OCI-LY7 (cell line): ENCODE results near the gene SEC24D. TPM values are rescaled to one million over a fixed set of nuclear protein-coding genes. Genes with fewer than 3 reads are reported as not detected.

Experiments
- BruUV-seq: library from RNA; stranded (reverse); fragments of 400-500 nt; replicated peaks from 2 replicates; lab custom pipeline; 2021; lab: Mats Ljungman, UMichigan
- CTCF ChIA-PET: fragments of 300-600 bp; sonication (Branson Sonifier 250); formaldehyde crosslinking; loops from one replicate; lab custom pipeline; 2022; ENCODE audit warnings: antibody characterized with exemption; ENCODE audit not compliant: unreplicated experiment; lab: Charles Lee
- POLR2A ChIA-PET: fragments of 300-600 bp; sonication (Branson Sonifier 250); formaldehyde crosslinking; loops from one replicate; lab custom pipeline; 2022; ENCODE audit warnings: antibody characterized with exemption; lab: Charles Lee
- DNase-seq: peaks from one replicate; pipeline ENCODE4 v3.0.0-alpha.2; 2015; ENCODE audit warnings: low spot score
- H2AFZ ChIP-seq: fragments of 200-600 bp; sonication (generic), shearing (Covaris generic); 2 replicates; pipeline ENCODE4 v1.6.1; 2014; ENCODE audit warnings: mild to moderate bottlenecking, antibody characterized with exemption, low read length, moderate library complexity
- H3K27ac ChIP-seq: fragments of 200-600 bp; sonication (generic); 2 replicates; pipeline ENCODE4 v1.5.1; 2014; ENCODE audit warnings: mixed run types, low read depth, mild to moderate bottlenecking, moderate library complexity, low read length, inconsistent platforms; ENCODE audit not compliant: poor library complexity, severe bottlenecking
- H3K36me3 ChIP-seq: fragments of 200-600 bp; sonication (generic); 2 replicates; pipeline ENCODE4 v1.6.1; 2014; ENCODE audit warnings: mild to moderate bottlenecking, antibody characterized with exemption, low read length, moderate library complexity, mixed read lengths; ENCODE audit not compliant: insufficient read depth
- H3K4me1 ChIP-seq: fragments of 200-600 bp; sonication (generic); 2 replicates; pipeline ENCODE4 v1.5.1; 2014; ENCODE audit warnings: mild to moderate bottlenecking, low read length; ENCODE audit not compliant: insufficient read depth, poor library complexity, severe bottlenecking
- H3K4me2 ChIP-seq: fragments of 200-600 bp; sonication (generic); 2 replicates; pipeline ENCODE4 v1.6.1; 2014; ENCODE audit warnings: mild to moderate bottlenecking, low read length
- H3K4me3 ChIP-seq: fragments of 200-600 bp; sonication (generic); 2 replicates; pipeline ENCODE4 v1.5.1; 2014; ENCODE audit warnings: mild to moderate bottlenecking, low read depth, low read length; ENCODE audit not compliant: poor library complexity, severe bottlenecking
- H3K79me2 ChIP-seq: fragments of 200-600 bp; sonication (generic); 2 replicates; pipeline ENCODE4 v1.6.1; 2016; ENCODE audit warnings: low read depth, mild to moderate bottlenecking, low read length, moderate library complexity, mixed read lengths; ENCODE audit not compliant: insufficient read depth
- H3K9me2 ChIP-seq: fragments of 200-600 bp; sonication (generic); 2 replicates; pipeline ENCODE4 v1.6.1; 2016; ENCODE audit warnings: mild to moderate bottlenecking, low read length, mixed read lengths; ENCODE audit not compliant: insufficient read depth
- H3K9me3 ChIP-seq: fragments of 200-600 bp; sonication (generic); 2 replicates; pipeline ENCODE4 v1.6.1; 2014; ENCODE audit warnings: mild to moderate bottlenecking, mixed run types, low read length, mixed read lengths
- H4K20me1 ChIP-seq: fragments of 200-600 bp; sonication (generic); 2 replicates; pipeline ENCODE4 v1.6.1; 2014; ENCODE audit warnings: mild to moderate bottlenecking, antibody characterized with exemption, low read length, moderate library complexity, mixed read lengths; ENCODE audit not compliant: insufficient read depth
- EZH2phosphoT487 ChIP-seq: fragments of 200-600 bp; sonication (generic); IDR thresholded peaks from 2 replicates; pipeline ENCODE4 v1.6.1; 2018; ENCODE audit warnings: low read depth, borderline replicate concordance, mild to moderate bottlenecking, mixed run types, antibody characterized with exemption, low read length, moderate library complexity, mixed read lengths
- intact Hi-C: fragments of 100-400 bp; cut with micrococcal nuclease; formaldehyde crosslinking; loops from one replicate; pipeline ENCODE4 v1.10.0; 2022; ENCODE audit not compliant: unreplicated experiment
- total RNA-seq, 2 experiments: library from RNA; depleted of rRNA in 1 of 2; stranded (reverse); fragments of >200 nt in 1 of 2; shearing (Covaris generic) in 1 of 2; gene quantifications; 2 replicates each; pipeline ENCODE4 v1.2.3, GENCODE V29; 2014 to 2022
- TF ChIP-seq, protein P1 (sequence below): fragments of 200-600 bp; sonication (generic); conservative IDR thresholded peaks from 2 replicates; pipeline ENCODE4 v1.5.1; 2014; ENCODE audit warnings: mild to moderate bottlenecking, antibody characterized with exemption, low read length, moderate library complexity, mixed read lengths

The SEC24D gene
- total RNA-seq, 2 experiments from 2014 or later, result 15.1 to 56.1 TPM

DNA sequence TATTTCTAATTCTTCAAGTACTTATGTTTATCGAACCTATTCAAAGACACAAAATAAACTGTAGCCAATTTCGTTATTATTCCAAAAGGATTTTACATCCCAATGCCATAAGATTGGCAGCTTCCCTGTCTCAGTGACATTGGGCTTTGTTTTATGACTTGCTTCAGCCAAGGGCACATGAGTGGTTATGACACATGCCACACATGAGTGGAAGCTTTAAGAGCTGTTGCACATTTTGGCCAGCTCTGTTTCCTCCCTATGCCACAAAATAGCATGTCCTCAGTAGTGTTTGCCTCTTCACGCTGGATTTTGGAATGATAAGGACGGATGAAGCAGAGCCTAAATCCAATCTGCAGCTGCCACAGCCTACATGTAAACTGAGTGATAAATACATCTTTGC lies 21.9 kb downstream of the SEC24D start:
- no peak overlapping the region for H3K27ac ChIP-seq
- H3K9me3 ChIP-seq, result no peaks in the 10 kb centered on the region
- H4K20me1 ChIP-seq, result no peaks in the 10 kb centered on the region
- ChIA-PET POLR2A (interaction anchor here (0.6 to 1.3 kb wide), 3 partner anchors 8 to 39 kb away, joined by 3 to 7 read pairs (median 3); no protein-coding TSS in a partner anchor), CTCF (no interaction called here)
- no peaks in the 10 kb centered on the region for H3K79me2 ChIP-seq
- no peak overlapping the region for H2AFZ ChIP-seq
- H3K9me2 ChIP-seq, result no peaks in the 10 kb centered on the region
- intact Hi-C loops, result no loop called here
- no TSS peak for BruUV-seq
- no peak overlapping the region for H3K4me2 ChIP-seq
- no peak for TF ChIP-seq EZH2phosphoT487
- TF ChIP-seq, protein P1, sequence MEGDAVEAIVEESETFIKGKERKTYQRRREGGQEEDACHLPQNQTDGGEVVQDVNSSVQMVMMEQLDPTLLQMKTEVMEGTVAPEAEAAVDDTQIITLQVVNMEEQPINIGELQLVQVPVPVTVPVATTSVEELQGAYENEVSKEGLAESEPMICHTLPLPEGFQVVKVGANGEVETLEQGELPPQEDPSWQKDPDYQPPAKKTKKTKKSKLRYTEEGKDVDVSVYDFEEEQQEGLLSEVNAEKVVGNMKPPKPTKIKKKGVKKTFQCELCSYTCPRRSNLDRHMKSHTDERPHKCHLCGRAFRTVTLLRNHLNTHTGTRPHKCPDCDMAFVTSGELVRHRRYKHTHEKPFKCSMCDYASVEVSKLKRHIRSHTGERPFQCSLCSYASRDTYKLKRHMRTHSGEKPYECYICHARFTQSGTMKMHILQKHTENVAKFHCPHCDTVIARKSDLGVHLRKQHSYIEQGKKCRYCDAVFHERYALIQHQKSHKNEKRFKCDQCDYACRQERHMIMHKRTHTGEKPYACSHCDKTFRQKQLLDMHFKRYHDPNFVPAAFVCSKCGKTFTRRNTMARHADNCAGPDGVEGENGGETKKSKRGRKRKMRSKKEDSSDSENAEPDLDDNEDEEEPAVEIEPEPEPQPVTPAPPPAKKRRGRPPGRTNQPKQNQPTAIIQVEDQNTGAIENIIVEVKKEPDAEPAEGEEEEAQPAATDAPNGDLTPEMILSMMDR, result no peak
- no peak overlapping the region for H3K4me3 ChIP-seq
- H3K4me1 ChIP-seq, result no peaks in the 10 kb centered on the region
- DNase-seq, result no peak
- H3K36me3 ChIP-seq, result peaks cover 68% of the 10 kb centered on the region

DNA sequence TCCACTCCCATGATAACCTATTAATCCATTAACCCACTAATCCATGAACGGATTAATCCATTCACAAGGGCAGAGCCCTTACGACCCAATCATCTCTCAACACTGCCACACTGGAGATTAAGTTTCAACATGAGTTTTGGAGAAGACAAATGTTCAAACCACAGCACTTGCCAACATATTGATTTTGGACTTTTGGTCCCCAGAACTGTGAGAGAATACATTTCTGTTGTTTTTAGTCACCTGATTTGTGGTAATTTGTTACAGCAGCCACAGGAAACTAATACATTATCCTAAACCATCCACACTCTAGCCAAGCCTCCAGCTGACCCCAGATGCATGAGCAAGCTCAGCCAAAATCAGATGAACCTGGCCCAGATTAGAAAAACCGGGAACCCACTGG lies 22.4 kb downstream of the SEC24D start:
- CTCF ChIA-PET, result no interaction called here
- TF ChIP-seq EZH2phosphoT487, result no peak
- TF ChIP-seq, protein P1, result no peak
- POLR2A ChIA-PET, result interaction anchor here (0.6 to 1.3 kb wide), 2 partner anchors 11 to 16 kb away, joined by 3 to 7 read pairs; no protein-coding TSS in a partner anchor
- Histone ChIP-seq H3K9me3 (no peaks in the 10 kb centered on the region), H3K27ac (no peak overlapping the region), H3K4me3 (no peak overlapping the region), H3K79me2 (no peaks in the 10 kb centered on the region), H3K36me3 (peaks cover 70% of the 10 kb centered on the region), H3K4me1 (no peaks in the 10 kb centered on the region), H2AFZ (no peak overlapping the region), H4K20me1 (no peaks in the 10 kb centered on the region), H3K9me2 (no peaks in the 10 kb centered on the region), H3K4me2 (no peak overlapping the region)
- DNase-seq, result no peak
- intact Hi-C loops, result no loop called here
- BruUV-seq, result no TSS peak

DNA sequence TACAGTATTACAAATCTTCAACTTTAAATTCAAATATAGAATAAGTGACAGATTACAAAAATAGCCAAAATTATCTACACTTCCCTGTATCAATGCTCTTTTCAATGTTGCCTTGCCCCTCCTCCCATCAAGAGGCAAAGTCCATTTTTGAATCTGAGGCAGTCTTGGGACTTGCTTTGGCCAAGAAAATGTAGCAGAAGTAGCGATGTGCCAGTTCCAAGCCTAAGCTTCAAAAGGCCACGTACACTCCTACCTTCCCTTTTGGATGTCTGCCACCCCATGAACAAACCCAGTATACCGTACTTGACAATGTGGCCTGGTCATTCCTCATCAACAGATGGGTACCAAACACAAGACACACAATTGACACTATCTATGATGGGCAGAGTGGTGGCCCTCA lies 24.1 kb downstream of the SEC24D start:
- H3K79me2 ChIP-seq, result no peaks in the 10 kb centered on the region
- CTCF ChIA-PET, result interaction anchor here (0.6 kb wide), 1 partner anchor 72 kb away, joined by 3 read pairs; no protein-coding TSS in a partner anchor

More for the DNA sequence above, 24.1 kb downstream of the SEC24D start:
- no peak overlapping the region for H3K27ac ChIP-seq
- H3K4me3 ChIP-seq, result no peak overlapping the region
- H3K4me2 ChIP-seq, result no peak overlapping the region
- peaks cover 86% of the 10 kb centered on the region for H3K36me3 ChIP-seq
- no peaks in the 10 kb centered on the region for H3K9me2 ChIP-seq
- H3K9me3 ChIP-seq, result no peaks in the 10 kb centered on the region
- TF ChIP-seq, protein P1, result no peak
- TF ChIP-seq EZH2phosphoT487, result no peak
- no peak for DNase-seq
- POLR2A ChIA-PET, result no interaction called here
- intact Hi-C loops, result no loop called here
- no TSS peak for BruUV-seq
- H4K20me1 ChIP-seq, result no peaks in the 10 kb centered on the region
- no peaks in the 10 kb centered on the region for H3K4me1 ChIP-seq
- no peak overlapping the region for H2AFZ ChIP-seq
